ENCODE measurements around the gene PEX14. TPM values are rescaled to one million over a fixed set of nuclear protein-coding genes. Genes with fewer than 3 reads are reported as not detected.

Gene PEX14
- total and polyA plus RNA-seq, 9 of the 15 experiments (the other 6 are each of a cell fraction or from before 2014, with no cell fraction given), result 2.6 to 45.7 (median 22.7) TPM

GRCh38 chr1:10614377-10615225 is 139.9 kb downstream of the PEX14 start (continued):
- TF ChIP-seq, protein P1, sequence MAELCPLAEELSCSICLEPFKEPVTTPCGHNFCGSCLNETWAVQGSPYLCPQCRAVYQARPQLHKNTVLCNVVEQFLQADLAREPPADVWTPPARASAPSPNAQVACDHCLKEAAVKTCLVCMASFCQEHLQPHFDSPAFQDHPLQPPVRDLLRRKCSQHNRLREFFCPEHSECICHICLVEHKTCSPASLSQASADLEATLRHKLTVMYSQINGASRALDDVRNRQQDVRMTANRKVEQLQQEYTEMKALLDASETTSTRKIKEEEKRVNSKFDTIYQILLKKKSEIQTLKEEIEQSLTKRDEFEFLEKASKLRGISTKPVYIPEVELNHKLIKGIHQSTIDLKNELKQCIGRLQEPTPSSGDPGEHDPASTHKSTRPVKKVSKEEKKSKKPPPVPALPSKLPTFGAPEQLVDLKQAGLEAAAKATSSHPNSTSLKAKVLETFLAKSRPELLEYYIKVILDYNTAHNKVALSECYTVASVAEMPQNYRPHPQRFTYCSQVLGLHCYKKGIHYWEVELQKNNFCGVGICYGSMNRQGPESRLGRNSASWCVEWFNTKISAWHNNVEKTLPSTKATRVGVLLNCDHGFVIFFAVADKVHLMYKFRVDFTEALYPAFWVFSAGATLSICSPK (IDR thresholded peaks at IDR 0.05; ENCODE audit: borderline replicate concordance), result no peak

DNA sequence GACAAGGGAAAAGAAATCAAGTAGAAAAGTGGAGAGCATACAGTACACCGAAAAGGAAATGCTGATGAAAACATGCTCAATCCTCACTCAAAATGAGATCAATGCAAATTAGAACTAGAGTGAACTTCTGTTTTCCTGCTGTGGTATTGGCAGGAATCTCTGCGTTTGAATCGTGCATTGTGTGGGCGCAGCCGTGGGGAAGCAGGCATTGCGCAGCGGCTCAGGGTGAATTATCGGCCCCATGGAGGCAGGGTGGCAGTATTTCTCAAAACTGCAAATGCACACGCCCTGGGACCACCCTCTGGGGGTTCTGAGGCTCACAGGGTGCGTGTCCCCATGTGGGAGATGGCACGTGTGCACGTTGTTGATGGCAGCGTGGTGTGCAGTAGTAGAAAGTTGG is 140.6 kb downstream of the PEX14 start:
- Histone ChIP-seq H3K36me3 (ENCODE audit: control insufficient read depth, insufficient read depth, low read length) (peaks cover 6% of the 10 kb centered on the region; the same call in 2 of the 3 replicates), H3K9me3 (replicated peaks; ENCODE audit: control insufficient read depth, insufficient read depth, low read depth, low read length) (no peaks in the 10 kb centered on the region), H4K20me1 (replicated peaks; ENCODE audit: control insufficient read depth, insufficient read depth, low read length) (0 out of 2 replicates have a peak, but pooled peaks cover 21% of the 10 kb centered on the region), H3K4me1 (replicated peaks in 1 of 2; ENCODE audit: control insufficient read depth in 2 of 2, insufficient read depth in 2 of 2, low read length in 2 of 2) (no peaks in the 10 kb centered on the region), H3K27me3 (ENCODE audit: control insufficient read depth in 2 of 2, insufficient read depth in 2 of 2, low read length in 2 of 2) (no peaks in the 10 kb centered on the region), H3K79me2 (ENCODE audit: control insufficient read depth, insufficient read depth, low read length) (no peaks in the 10 kb centered on the region), H3K9ac (ENCODE audit: insufficient read depth in 1 of 2, low read depth in 2 of 2, low read length in 2 of 2) (no peak overlapping the region), H3K9me1 (ENCODE audit: control insufficient read depth, insufficient read depth, low read length) (no peaks in the 10 kb centered on the region), H3K4me2 (ENCODE audit: insufficient read depth, low read length) (no peak overlapping the region), H3K27ac (ENCODE audit: extremely low read depth, low read depth, low read length) (no peak overlapping the region), H3K4me3 (no peak overlapping the region), H2AFZ (ENCODE audit: low read depth, low read length) (no peak overlapping the region)
- ATAC-seq, result no peak
- BruUV-seq (replicated peaks), result TSS peak; percentile 32
- WGBS (ENCODE audit: insufficient coverage, low coverage, missing lambda C conversion rate), result 77% methylated on average over 13 of the region's 13 CpGs
- no peak for DNase-seq (ENCODE audit: extremely low read depth in 1 of 4, low spot score in 3 of 4)
- ChIA-PET POLR2A (interaction anchor here (0.9 kb wide), 1 partner anchor 11 kb away, joined by 3 read pairs; no protein-coding TSS in a partner anchor), CTCF (ENCODE audit: low intra/inter-chr PET ratio) (no interaction called here)
- TF ChIP-seq NBN (IDR thresholded peaks at IDR 0.05; ENCODE audit: low read depth) (no peak), NR4A1 (CRISPR knock-in tag; IDR thresholded peaks at IDR 0.05) (no peak), NR4A1 (tag; IDR thresholded peaks at IDR 0.05) (no peak)
- intact Hi-C loops (cut with micrococcal nuclease) (no loop called here), in situ Hi-C loops (cut with MboI) (no loop called here)
- FAIRE-seq, result no peak
